ENCODE measurements around the gene AKAP6.

The AKAP6 gene

GRCh38 chr14:32435411-32435810, 106.3 kb downstream of the AKAP6 start:
- no peak for TF ChIP-seq CTCF (IDR thresholded peaks at IDR 0.05)

GRCh38 chr14:32436993-32437392, 107.9 kb downstream of the AKAP6 start:
- no peak for TF ChIP-seq CTCF (IDR thresholded peaks at IDR 0.05)

- no peak for TF ChIP-seq CTCF (IDR thresholded peaks at IDR 0.05)
Observed at GRCh38 chr14:32438517-32438916, 109.4 kb downstream of the AKAP6 start.

GRCh38 chr14:32443890-32444661, 115.0 kb downstream of the AKAP6 start:
- no peak for TF ChIP-seq CTCF (IDR thresholded peaks at IDR 0.05)

GRCh38 chr14:32447371-32447770, 118.3 kb downstream of the AKAP6 start:
- no peak for TF ChIP-seq CTCF (IDR thresholded peaks at IDR 0.05)

- no peak for TF ChIP-seq CTCF (IDR thresholded peaks at IDR 0.05)
Observed at GRCh38 chr14:32449648-32450047, 120.5 kb downstream of the AKAP6 start.

- no peak for TF ChIP-seq CTCF (IDR thresholded peaks at IDR 0.05)
Observed at GRCh38 chr14:32450919-32451675, 122.0 kb downstream of the AKAP6 start.
